Activated T-cell treated with anti-CD3 and anti-CD28 coated beads, Interleukin-2, amount 50 U/mL, for 48 hours (primary cell): ENCODE measurements around the gene IL17RA.

ENCODE experiments used
- DNase-seq, 2 experiments: peaks; one replicate each; pipeline ENCODE4 v3.0.0-alpha.2; 2020

IL17RA gene

GRCh38 chr22:17083255-17083654 is 1.5 kb upstream of the IL17RA start:
- no peak for DNase-seq

- DNase-seq, result peak in 1 of 2 experiments; percentile 27
Measured at GRCh38 chr22:17083811-17084441, 874 bp upstream of the IL17RA start.

DNA sequence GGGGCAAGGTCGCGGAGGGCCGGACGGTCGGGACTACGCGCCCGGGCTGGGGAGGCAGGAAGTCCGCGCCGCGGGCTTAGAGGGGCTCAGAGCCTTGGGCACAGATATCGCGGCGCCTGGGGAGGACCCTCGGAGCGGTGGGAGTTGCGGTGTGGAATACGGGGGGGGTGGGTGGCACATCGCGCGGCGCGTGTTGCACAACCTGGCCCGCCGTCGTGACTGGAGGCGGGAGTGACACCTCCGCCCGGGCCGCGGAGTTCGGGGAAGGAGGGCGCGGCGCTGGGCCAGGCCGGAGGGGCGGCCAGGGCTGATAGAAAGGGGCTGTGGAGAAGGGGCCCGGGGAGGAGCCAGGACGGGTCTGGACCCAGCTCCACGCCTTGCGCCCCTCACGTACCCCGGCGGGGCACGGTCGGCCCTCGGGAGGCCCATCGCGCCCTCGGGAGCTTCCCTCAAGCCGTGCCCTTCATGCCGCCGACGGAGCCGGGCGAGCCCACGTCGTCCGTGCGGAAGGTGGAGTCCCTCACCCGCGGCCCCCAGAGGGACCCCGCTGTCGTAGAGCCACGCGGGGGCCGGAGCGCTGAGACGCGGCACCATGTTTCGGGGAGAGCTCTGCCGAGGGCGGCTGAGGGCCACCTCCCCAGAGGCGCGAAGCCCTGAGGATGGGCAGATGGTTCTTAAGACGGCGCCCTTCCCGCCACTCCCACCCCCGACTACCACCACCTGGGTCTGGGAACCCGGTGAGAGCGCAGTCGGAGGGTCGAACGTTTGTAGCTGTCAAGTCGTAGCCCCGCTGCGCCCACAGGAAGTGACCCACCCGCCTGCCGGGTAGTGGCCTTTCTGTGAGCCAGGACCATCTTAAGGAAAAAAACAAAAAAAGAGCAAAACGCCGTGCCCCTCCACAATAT is 729 bp downstream of the IL17RA start:
- peak; percentile 53 to 61 for DNase-seq

DNA sequence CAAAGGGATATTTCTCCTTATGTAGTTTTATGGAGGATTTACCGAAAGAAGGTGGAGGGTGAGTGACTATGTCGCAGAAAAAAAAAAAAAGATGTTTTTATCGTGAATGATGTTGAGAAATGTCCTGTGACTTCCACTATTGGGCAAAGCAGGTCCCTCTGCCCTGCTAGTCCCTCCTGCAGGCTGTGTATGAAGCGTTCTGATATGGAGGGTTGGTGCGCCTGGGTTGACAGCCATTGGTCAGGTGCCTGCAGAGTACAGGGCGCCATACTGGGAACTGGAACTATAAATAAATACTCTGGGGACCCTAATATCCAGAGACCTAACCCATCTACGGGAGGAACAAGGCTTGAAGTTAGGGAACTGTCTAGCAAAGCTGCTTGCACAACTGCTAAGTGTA is 1.5 kb downstream of the IL17RA start:
- peak in 1 of 2 experiments; percentile 32 for DNase-seq

GRCh38 chr22:17086788-17087497 is 2.1 kb downstream of the IL17RA start:
- DNase-seq, result no peak

DNA sequence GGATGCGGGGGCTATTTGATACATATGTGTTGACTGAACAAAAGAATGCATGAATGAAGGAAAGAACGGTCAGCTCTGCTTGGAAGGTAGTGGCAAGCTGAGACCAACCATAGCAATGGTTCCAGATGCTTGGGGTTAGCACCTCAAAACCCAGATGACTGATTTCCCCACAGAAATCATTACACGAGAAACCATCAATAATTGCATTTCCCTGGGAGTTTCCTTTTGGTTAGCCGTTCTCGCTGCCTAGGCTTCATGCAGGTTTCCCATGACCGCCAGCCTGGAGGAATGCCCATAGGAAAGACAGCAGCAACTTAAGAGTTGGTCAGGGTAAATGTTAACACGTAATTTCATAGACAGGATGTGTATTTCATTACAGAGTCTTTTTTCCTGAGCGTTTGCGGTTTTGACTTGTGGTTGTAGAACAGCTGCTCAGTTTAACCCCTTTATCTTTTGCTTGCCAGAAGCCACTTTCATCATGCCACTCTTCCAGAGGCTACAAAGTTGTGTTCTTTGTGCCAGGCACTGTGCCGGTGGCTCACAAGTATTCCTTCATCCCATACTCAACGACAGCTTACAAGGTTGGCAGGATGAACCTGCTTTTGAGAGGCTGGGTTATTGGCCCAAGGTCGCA is 2.8 kb downstream of the IL17RA start:
- peak; percentile 66 to 73 for DNase-seq

DNA sequence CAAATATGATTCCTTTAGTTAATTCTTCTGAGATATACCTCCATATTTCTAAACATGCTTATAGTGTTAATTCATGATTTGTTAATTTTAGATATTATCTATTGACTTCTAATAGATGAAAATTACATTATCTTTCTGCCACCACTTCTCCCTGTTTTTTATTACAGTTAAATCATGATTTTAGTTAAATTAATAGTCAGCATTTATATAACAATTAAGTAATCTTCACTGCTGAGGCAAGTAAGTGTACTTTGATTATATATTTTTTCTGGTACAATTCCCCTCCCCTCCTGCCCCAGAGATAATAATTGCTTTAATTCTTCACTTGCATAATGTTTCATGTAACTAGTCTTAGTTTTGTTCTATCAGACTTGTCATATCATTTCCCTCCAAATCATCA is 5.8 kb downstream of the IL17RA start:
- no peak for DNase-seq

GRCh38 chr22:17091851-17092250 is 7.1 kb downstream of the IL17RA start:
- no peak for DNase-seq

GRCh38 chr22:17093081-17093480 is 8.3 kb downstream of the IL17RA start:
- DNase-seq, result no peak

DNA sequence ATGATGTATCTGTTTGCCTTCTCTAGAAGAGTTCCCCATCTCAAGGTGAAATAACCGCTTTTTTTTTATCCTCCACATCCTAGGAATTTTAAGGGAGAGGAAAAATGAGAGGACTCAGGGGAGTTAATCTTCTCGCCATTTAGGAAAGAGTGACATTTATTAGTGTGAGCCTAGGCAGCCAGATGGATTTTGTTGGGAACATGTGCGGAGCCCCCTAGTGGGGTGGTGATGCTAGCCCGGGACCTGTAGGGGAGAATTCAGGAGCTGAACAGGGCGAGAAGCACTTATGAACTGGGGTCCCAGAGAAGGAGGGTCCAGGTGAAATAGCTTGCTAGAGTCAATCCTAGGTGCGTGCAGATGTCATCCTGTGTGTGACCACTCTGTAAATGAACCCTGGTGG is 10.7 kb downstream of the IL17RA start:
- no peak for DNase-seq

- no peak for DNase-seq
Measured at GRCh38 chr22:17096071-17096470, 11.3 kb downstream of the IL17RA start.

DNA sequence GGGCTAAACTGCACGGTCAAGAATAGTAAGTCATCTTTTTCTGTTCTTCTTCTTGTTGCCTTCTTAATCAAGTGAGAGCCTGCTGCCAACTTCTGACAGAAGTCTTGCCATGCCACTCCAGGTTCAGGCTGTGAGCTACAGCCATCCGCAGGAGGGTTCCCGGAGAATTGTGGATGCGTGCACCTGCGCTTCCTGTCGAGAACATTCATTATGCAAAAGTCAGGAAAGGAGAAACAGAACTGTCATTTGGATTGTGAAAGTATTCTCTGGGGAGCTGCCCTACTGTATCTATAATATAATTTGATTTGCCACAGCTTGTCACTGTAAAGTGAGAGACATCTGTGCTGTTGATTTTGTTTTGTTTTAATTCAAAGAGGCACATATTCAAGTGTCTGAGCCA is 12.3 kb downstream of the IL17RA start:
- no peak for DNase-seq

DNA sequence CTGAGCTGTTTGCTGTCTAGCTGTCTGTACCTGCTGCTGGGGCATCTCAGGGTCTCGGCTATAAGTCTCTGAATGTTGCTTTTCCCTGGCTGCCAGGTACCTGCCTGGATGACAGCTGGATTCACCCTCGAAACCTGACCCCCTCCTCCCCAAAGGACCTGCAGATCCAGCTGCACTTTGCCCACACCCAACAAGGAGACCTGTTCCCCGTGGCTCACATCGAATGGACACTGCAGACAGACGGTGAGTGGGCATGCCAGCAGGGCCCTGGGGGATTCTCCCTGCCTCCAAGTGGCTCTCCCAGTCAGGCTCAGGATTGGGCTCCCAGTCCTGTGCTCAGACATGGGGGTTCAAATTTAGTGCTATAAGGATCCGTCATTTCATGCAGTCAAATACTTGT is 12.9 kb downstream of the IL17RA start:
- DNase-seq, result no peak

- DNase-seq, result peak in 1 of 2 experiments; percentile 38
Measured at GRCh38 chr22:17098379-17098819, 13.6 kb downstream of the IL17RA start.

- DNase-seq, result no peak
Measured at GRCh38 chr22:17100621-17101020, 15.8 kb downstream of the IL17RA start.

DNA sequence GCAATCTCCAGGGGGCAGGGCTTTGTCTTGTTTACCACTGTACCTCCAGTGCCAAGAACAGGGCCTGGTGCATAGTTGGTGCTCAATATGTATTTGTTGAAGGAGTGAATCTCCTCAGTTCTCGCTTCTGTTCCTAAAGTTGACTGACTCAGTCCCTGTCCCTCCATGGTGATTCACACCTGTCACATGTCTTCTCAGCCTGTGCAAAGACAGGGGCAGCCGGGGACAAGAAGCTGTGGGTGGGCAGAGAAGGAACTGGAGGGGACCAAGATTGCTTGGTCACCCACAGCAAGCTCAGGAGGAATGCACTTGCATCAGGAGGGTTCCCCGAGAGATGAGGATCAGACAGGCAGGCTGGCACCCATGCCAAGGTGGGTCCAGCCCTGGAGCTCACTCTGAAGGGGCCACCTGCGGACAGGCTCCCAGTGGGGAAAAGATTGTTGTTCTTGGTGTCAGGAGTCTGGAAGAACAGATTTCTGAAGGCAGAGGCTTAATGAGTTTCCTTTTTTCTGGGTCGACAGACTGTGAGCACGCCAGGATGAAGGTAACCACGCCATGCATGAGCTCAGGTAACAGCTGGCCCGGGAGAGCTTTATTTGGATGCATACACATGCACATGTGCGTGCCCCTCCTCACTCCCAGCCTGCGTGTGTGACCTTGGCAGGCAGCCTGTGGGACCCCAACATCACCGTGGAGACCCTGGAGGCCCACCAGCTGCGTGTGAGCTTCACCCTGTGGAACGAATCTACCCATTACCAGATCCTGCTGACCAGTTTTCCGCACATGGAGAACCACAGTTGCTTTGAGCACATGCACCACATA is 16.9 kb downstream of the IL17RA start:
- DNase-seq, result no peak

DNA sequence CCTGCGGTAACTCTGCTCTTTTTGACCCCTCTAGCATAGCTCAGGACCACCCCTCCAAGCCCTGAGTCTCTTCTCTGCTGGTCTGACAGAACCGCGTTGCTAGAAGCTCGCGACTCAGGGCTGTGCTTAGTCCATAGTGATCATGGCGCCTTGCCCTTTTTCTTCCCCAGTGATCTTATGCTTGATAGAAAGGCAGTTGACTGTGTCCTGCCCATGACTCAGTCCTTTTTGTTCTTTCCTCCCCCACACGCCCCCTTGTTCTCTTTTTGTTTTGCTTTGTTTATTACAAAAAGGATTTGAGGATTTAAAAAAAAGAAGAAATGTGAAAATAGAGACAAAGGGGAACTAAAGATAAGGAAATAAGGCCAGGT is 17.5 kb downstream of the IL17RA start:
- no peak for DNase-seq

DNA sequence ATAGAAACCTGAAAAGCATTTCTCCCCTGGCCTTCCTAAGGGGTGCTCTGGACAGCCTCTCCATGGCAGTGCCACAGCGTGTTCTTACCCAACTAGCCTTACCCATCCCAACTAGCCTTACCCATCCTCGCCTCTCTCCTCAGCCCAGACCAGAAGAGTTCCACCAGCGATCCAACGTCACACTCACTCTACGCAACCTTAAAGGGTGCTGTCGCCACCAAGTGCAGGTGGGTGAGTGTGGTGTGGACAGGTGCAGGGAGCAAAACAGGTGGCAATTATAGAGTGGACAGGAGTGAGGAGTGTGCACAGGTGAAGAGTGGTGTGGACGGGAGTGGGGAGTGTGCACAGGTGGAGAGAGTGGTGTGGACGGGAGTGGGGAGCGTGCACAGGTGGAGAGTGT is 18.6 kb downstream of the IL17RA start:
- no peak for DNase-seq

GRCh38 chr22:17104336-17104935 is 19.6 kb downstream of the IL17RA start:
- no peak for DNase-seq

GRCh38 chr22:17105143-17106129 is 20.6 kb downstream of the IL17RA start:
- no peak for DNase-seq
